Cardiac septum (tissue), 1 donor: ENCODE results near the gene FRAS1. TPM values are rescaled to one million over a fixed set of nuclear protein-coding genes. Genes with fewer than 3 reads are reported as not detected.

Experiments
- DNase-seq: peaks from one replicate; pipeline ENCODE4 v3.0.0-alpha.2; 2020; ENCODE audit warnings: low spot score
- intact Hi-C: fragments of 100-400 bp; cut with DNase I; formaldehyde crosslinking; loops from one replicate; pipeline ENCODE4 v1.14.0; 2022
- total RNA-seq: library from RNA; stranded (reverse); fragmentation: NEBNext Ultra II Directional; extraction: Animal tissue kit (Norgen Biotek cat#: 25700); gene quantifications from one replicate; pipeline ENCODE4 v1.2.1, GENCODE V29; 2021
- donor health status: DM: no; HTN: no; CAD: no.

Gene FRAS1
- total RNA-seq, 1 donor from 2014 or later, result 4.2 TPM

- DNase-seq, result no peak
- intact Hi-C loops, result no loop called here
These were observed 280.3 kb downstream of the FRAS1 start for GRCh38 chr4:78337244-78338020.

GRCh38 chr4:78342125-78342524 is 285.0 kb downstream of the FRAS1 start:
- intact Hi-C loops, result no loop called here
- no peak for DNase-seq

DNA sequence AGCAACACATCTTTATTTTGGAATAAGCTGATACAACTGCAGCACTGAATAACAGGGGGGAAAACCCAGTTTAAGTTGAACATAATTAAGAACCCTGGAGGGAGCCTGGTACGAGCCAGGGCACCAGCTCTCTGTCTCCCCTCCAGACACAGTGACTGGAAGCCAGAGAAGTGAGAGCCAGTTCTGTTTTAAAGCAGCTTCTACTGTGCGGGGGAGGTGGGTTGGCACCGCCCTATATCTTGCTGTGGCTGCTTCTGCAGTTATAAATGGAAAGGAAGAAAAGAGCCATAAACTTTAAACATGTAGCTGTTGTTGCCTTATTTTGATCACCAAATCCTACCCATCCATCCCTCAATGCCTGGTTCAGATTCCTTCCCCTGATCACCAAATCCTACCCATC is 286.6 kb downstream of the FRAS1 start:
- DNase-seq, result no peak
- intact Hi-C loops, result no loop called here

DNA sequence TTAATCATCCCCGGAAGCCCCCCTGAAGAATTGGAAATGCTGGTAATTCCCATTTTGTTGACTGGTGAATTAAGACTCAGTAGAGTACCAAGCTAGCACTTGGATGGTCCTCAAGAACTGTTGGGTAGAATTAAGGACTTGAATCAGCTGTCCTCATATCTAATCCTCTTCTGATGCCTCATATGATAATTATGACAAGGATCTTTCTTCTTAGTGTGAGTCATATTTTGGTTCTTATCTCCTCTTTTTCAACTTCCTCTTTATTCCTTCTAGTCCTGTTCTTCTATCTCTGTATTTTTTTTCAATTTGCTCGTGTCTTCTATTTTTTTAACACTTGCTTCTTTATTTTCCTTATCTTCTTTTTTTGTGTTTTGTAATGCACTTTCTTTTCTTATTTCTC is 288.1 kb downstream of the FRAS1 start:
- DNase-seq, result no peak
- intact Hi-C loops, result no loop called here

DNA sequence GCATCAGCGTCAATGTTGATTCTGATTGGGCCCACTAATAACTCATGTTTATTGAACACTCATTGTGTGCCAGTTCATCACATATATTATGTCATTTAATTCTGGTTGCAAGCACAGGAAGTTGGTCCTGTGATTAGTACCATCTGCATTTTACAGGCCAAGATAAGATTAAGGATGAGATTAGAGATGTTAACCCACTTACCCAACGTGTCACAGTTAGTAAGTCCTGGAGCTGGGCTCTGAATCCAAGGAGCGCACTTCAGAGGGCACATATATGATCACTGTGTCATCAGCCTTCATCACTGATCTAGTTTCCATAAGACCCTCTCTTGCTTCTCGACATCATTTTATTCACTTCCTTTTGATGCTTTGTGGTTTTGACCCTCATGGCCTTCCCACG is 289.1 kb downstream of the FRAS1 start:
- DNase-seq, result no peak
- intact Hi-C loops, result no loop called here

- intact Hi-C loops, result no loop called here
- no peak for DNase-seq
These were observed 290.4 kb downstream of the FRAS1 start for GRCh38 chr4:78347527-78347926.

DNA sequence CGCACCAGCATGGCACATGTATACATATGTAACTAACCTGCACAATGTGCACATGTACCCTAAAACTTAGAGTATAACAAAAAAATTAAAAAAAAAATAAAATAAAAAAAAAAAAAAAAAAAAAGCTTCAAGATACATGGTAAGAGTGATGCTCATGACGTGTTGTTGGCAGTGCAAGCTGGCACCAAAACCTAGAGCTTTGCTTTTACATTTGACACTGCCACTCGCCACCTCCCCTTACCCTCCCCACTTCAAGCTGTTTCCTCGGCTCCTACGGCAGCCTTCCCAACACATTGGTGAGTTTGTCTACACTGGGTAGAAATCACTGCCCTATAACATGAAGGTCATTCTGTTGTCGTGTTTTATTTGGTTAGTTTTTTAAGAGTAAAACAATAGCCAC is 296.8 kb downstream of the FRAS1 start:
- DNase-seq, result no peak
- intact Hi-C loops, result no loop called here

DNA sequence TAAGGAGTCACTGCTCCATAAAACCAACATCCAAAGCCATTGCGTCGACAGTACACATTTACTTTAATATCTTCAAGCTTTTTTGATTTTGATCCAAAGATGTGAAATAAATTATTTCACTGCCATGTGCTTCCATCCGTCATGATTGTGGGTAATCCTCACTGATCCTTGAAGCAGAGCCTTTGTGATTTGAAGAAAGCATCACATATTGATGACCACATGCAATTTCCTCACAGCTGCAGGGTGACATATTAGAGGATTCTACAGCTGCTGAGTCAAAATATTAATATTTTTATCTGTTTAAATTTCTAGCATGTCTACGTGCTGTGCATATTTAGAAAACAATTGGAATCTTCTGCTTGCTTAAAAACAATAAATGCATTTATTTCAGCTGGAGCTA is 297.7 kb downstream of the FRAS1 start:
- intact Hi-C loops, result no loop called here
- no peak for DNase-seq

- no peak for DNase-seq
- intact Hi-C loops, result no loop called here
These were observed 298.2 kb downstream of the FRAS1 start for GRCh38 chr4:78355306-78355705.

DNA sequence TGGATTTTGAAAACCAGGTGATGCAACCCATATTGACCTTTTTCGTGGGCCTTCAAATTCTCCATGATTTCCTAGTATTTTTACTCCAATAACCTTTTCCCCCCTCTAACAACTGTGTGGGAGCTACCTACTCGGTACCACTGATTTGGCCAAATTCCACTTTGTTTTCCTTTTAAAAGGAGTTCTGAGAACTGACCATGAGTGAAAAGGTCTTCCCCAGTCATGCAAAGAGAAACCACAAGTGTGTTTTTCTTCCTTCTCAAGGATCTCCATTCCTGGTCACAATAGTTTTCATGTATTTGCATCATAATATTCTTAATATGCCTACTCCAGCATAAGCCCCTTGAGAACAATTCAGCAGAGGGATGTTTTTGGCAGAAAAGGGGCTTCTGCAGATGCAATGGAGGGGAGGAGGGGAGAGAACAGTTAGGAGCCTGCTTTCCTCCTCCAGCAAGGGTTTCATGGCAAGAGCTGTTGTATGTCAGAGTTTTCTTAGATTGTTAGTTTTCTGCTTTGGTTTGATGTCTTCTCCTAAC is 299.2 kb downstream of the FRAS1 start:
- DNase-seq, result no peak
- intact Hi-C loops, result no loop called here

- no peak for DNase-seq
- intact Hi-C loops, result no loop called here
These were observed 300.0 kb downstream of the FRAS1 start for GRCh38 chr4:78357122-78357521.

GRCh38 chr4:78360466-78360865 is 303.3 kb downstream of the FRAS1 start:
- DNase-seq, result no peak

GRCh38 chr4:78361621-78362120 is 304.5 kb downstream of the FRAS1 start:
- intact Hi-C loops, result no loop called here
- no peak for DNase-seq

More at GRCh38 chr4:78360466-78360865, 303.3 kb downstream of the FRAS1 start:
- intact Hi-C loops, result no loop called here

GRCh38 chr4:78362310-78362709 is 305.2 kb downstream of the FRAS1 start:
- intact Hi-C loops, result no loop called here
- no peak for DNase-seq

DNA sequence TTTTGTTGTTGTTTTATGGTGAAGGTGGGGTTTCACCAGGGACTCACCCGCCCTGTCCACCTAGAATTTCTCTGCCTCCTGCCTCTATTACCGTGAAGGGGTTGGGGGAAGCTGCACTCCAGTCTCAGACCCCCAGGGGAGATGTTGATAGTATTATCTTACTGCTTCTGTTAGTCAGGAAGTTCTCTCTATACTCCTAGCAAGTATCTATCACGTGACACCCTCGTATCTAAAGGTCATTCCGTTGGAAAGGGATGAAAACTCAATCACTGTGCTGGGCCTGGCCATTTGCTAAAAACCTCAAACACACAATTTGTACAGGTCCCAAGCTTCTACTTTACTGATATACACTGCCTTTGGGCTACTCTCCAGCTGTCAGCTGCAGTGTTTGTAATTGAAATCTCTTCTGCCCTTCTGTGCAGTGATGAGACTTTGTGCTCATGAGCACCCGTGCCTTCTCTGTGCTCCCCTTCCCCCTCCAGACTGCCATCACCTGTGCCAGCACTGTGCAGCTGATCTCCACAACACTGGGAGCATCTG is 306.0 kb downstream of the FRAS1 start:
- no peak for DNase-seq
- intact Hi-C loops, result no loop called here

- no peak for DNase-seq
- intact Hi-C loops, result no loop called here
These were observed 312.6 kb downstream of the FRAS1 start for GRCh38 chr4:78369679-78370078.

DNA sequence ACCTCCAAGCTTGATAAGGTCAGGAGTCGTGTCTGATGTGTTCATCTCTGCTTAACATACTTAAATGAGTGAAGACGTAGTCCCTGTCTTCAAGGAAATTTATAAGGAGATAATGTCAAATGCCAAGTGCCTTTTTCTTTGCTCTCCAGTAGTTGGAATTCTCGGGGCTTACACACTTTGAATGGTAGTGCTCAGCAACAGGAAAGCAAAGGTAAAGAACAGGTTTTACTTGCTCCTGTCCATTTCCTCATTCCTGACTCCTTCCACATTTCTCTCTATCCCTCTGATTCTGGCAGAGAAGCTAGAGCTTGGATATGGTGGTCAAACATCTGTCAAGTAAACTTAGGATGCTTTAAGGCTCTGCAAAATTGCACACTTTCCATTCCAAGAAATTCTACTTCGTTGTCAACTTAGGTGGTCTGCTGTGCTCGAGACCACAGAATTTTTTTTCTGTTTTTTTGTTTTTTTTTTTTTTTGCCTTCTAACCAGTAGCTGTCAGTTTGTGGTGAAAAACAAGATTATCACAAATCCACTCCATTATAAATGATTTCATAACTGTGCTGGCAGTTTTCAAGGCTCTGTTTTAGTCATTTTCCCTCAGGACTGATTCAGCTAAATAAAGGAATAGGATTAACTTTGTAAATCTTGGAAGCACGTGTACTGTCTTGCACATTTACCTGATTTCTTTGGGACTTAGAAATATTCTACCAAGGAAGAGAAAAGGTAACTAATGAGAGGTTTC is 313.7 kb downstream of the FRAS1 start:
- intact Hi-C loops, result no loop called here
- no peak for DNase-seq

GRCh38 chr4:78372355-78372988 is 315.3 kb downstream of the FRAS1 start:
- intact Hi-C loops, result no loop called here
- DNase-seq, result no peak

DNA sequence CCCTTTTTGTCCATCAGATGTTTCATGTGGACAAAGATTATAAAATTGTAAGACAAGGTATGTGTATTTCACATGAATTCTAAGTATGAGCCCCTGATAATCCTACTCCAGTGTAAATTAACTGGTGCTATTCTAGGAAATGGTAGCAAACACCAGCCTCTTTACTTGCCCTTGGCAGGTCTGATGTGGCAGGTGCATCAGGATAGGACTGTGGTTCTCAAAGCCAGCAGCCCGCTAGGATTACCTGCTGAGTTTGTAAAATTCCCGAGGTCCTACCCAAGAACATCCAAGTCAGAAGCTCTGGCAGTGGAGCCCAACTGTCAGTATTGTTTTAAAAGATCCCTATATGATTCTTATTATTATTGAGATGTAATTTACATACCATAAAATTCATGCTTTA is 320.4 kb downstream of the FRAS1 start:
- DNase-seq, result no peak
- intact Hi-C loops, result no loop called here

- intact Hi-C loops, result no loop called here
- DNase-seq, result no peak
These were observed 321.9 kb downstream of the FRAS1 start for GRCh38 chr4:78379040-78379439.
